Neural progenitor cell (in vitro differentiated cells): ENCODE results near the gene MAN2A2. TPM values are rescaled to one million over a fixed set of nuclear protein-coding genes. Genes with fewer than 3 reads are reported as not detected.

ENCODE experiments used
- DNase-seq: peaks from one replicate; pipeline ENCODE4 v3.0.0-alpha.2; 2016; ENCODE audit warnings: low spot score
- H2AFZ ChIP-seq: fragments of 200-600 bp; sonication (generic); replicated peaks from 2 replicates; pipeline ENCODE4 v1.6.1; 2016; ENCODE audit warnings: antibody characterized with exemption
- H3F3A ChIP-seq: fragments of 200-600 bp; sonication (generic); 2 replicates; pipeline ENCODE4 v1.6.1; 2016; ENCODE audit warnings: antibody characterized with exemption, low read depth
- H3K27ac ChIP-seq: fragments of 200-600 bp; sonication (generic); 2 replicates; pipeline ENCODE4 v1.5.1; 2016; ENCODE audit warnings: mild to moderate bottlenecking
- H3K27me3 ChIP-seq: fragments of 200-600 bp; sonication (generic); 2 replicates; pipeline ENCODE4 v1.6.1; 2016; ENCODE audit warnings: mild to moderate bottlenecking, moderate library complexity
- H3K36me3 ChIP-seq: fragments of 200-600 bp; sonication (generic); 2 replicates; pipeline ENCODE4 v1.5.1; 2016
- H3K4me1 ChIP-seq: fragments of 200-600 bp; sonication (generic); 2 replicates; pipeline ENCODE4 v1.6.1; 2016; ENCODE audit warnings: mixed run types
- H3K4me2 ChIP-seq: fragments of 200-600 bp; sonication (generic); 2 replicates; pipeline ENCODE4 v1.6.1; 2016
- H3K4me3 ChIP-seq: fragments of 200-600 bp; sonication (generic); 2 replicates; pipeline ENCODE4 v1.5.1; 2016
- H3K79me2 ChIP-seq: fragments of 200-600 bp; sonication (generic); 2 replicates; pipeline ENCODE4 v1.6.1; 2016; ENCODE audit warnings: low read depth
- H3K9ac ChIP-seq: fragments of 200-600 bp; sonication (generic); 2 replicates; pipeline ENCODE4 v1.6.1; 2016
- H3K9me3 ChIP-seq: fragments of 200-600 bp; sonication (generic); 2 replicates; pipeline ENCODE4 v1.5.1; 2016; ENCODE audit warnings: low read depth
- H4K20me1 ChIP-seq: fragments of 200-600 bp; sonication (generic); 2 replicates; pipeline ENCODE4 v1.6.1; 2016; ENCODE audit warnings: low read depth
- H3K27ac Mint-ChIP-seq: 3 replicates; pipeline ENCODE4 v1.8.0; 2021; ENCODE audit warnings: mixed read lengths
- H3K27me3 Mint-ChIP-seq: 2 replicates; pipeline ENCODE4 v1.8.0; 2022; ENCODE audit warnings: low read depth, mild to moderate bottlenecking, inconsistent platforms, moderate library complexity, mixed read lengths; ENCODE audit not compliant: insufficient read depth
- H3K36me3 Mint-ChIP-seq: 3 replicates; pipeline ENCODE4 v1.8.0; 2021; ENCODE audit warnings: mixed read lengths
- H3K4me1 Mint-ChIP-seq: 3 replicates; pipeline ENCODE4 v1.8.0; 2021; ENCODE audit warnings: mixed read lengths
- H3K4me3 Mint-ChIP-seq: 3 replicates; pipeline ENCODE4 v1.8.0; 2021; ENCODE audit warnings: mild to moderate bottlenecking, moderate library complexity, mixed read lengths
- H3K9me3 Mint-ChIP-seq: 3 replicates; pipeline ENCODE4 v1.8.0; 2020; ENCODE audit warnings: mixed read lengths
- EZH2 ChIP-seq: fragments of 200-600 bp; sonication (generic); IDR thresholded peaks from 2 replicates; pipeline ENCODE4 v1.6.1; 2017; ENCODE audit warnings: antibody characterized with exemption, mild to moderate bottlenecking, moderate library complexity
- EZH2phosphoT487 ChIP-seq: fragments of 200-600 bp; sonication (generic); IDR thresholded peaks from 2 replicates; pipeline ENCODE4 v1.6.1; 2017; ENCODE audit warnings: antibody characterized with exemption
- total RNA-seq: library from RNA; depleted of rRNA; stranded (reverse); fragments of >200 nt; gene quantifications from 2 replicates; pipeline ENCODE4 v1.2.3, GENCODE V29; 2015; ENCODE audit warnings: low replicate concordance
- TF ChIP-seq, protein P1 (sequence below): fragments of 200-600 bp; sonication (generic); IDR thresholded peaks from 2 replicates; pipeline ENCODE4 v1.5.1; 2017; ENCODE audit warnings: antibody characterized with exemption, mild to moderate bottlenecking

The MAN2A2 gene
- total RNA-seq, 1 donor from 2014 or later: 7.0 TPM

DNA sequence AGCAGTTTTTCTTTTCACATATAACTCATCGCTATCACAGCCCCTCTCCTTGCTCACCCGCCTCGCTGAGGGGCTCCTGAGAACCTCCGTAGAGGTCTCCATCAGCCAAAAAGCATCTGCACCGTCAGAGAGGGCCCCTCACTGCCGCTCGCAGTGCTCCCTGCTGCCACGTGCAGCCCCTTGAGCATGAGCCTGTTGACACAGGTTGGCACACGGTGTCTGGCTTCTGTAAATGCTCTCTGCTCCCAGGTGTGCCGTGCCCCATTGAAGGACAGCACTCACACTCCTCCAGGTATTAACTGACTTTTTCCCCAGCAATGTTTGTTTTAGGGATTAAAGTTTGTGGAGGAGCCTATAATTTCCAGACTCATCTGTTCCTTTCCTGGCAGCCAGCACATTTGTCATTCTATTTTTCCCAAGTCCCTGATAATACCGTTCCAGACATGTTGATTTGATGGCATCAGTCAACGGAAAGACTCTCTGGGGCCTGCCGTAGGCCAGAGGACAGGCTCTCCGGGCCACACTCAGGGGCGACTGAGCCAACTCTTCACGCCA, 36.9 kb upstream of the MAN2A2 start:
- no peak overlapping the region for H3K4me3 ChIP-seq
- peaks cover 9% of the 10 kb centered on the region for H3K27me3 Mint-ChIP-seq
- H3F3A ChIP-seq: peaks cover 24% of the 10 kb centered on the region
- H3K36me3 ChIP-seq: no peaks in the 10 kb centered on the region
- no peaks in the 10 kb centered on the region for H3K9me3 ChIP-seq
- no peak overlapping the region for H3K4me2 ChIP-seq
- no peaks in the 10 kb centered on the region for H4K20me1 ChIP-seq
- H3K27me3 ChIP-seq: no peaks in the 10 kb centered on the region
- H3K79me2 ChIP-seq: no peaks in the 10 kb centered on the region
- TF ChIP-seq EZH2phosphoT487 (no peak), EZH2 (no peak)
- TF ChIP-seq, protein P1, sequence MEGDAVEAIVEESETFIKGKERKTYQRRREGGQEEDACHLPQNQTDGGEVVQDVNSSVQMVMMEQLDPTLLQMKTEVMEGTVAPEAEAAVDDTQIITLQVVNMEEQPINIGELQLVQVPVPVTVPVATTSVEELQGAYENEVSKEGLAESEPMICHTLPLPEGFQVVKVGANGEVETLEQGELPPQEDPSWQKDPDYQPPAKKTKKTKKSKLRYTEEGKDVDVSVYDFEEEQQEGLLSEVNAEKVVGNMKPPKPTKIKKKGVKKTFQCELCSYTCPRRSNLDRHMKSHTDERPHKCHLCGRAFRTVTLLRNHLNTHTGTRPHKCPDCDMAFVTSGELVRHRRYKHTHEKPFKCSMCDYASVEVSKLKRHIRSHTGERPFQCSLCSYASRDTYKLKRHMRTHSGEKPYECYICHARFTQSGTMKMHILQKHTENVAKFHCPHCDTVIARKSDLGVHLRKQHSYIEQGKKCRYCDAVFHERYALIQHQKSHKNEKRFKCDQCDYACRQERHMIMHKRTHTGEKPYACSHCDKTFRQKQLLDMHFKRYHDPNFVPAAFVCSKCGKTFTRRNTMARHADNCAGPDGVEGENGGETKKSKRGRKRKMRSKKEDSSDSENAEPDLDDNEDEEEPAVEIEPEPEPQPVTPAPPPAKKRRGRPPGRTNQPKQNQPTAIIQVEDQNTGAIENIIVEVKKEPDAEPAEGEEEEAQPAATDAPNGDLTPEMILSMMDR: no peak
- no peak overlapping the region for H3K9ac ChIP-seq
- no peak for DNase-seq
- no peak overlapping the region for H2AFZ ChIP-seq
- peaks cover 31% of the 10 kb centered on the region for H3K4me1 Mint-ChIP-seq
- no peak overlapping the region for H3K27ac ChIP-seq
- no peak overlapping the region for H3K27ac Mint-ChIP-seq
- peaks cover 2% of the 10 kb centered on the region for H3K36me3 Mint-ChIP-seq
- no peaks in the 10 kb centered on the region for H3K9me3 Mint-ChIP-seq
- H3K4me1 ChIP-seq: peaks cover 15% of the 10 kb centered on the region
- H3K4me3 Mint-ChIP-seq: no peak overlapping the region

DNA sequence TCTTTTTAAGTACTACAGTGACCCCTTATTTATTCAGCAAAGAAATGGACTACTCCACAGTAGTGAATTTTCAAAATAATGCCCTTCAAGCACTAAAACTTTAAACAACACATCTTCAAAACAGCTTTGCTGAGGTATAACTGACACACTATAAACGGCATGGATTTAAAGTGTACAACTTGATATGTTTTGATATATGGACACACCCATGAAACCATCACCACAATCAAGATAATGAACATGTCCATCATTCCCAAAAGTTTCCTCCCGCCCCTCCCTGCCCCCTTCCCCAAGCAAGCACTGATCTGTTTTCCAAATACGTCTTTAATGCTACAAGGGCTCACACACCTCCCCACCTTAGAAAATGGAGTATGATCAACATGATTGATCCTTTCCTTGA, 36.3 kb upstream of the MAN2A2 start:
- TF ChIP-seq EZH2phosphoT487 (no peak), EZH2 (no peak)
- TF ChIP-seq, protein P1: no peak
- no peaks in the 10 kb centered on the region for H3K27me3 ChIP-seq
- H3K36me3 ChIP-seq: no peaks in the 10 kb centered on the region
- Mint-ChIP-seq H3K27me3 (peaks cover 9% of the 10 kb centered on the region), H3K4me1 (peaks cover 31% of the 10 kb centered on the region), H3K9me3 (no peaks in the 10 kb centered on the region), H3K4me3 (no peak overlapping the region), H3K27ac (no peak overlapping the region), H3K36me3 (peaks cover 2% of the 10 kb centered on the region)
- H3K4me3 ChIP-seq: no peak overlapping the region
- H3K79me2 ChIP-seq: no peaks in the 10 kb centered on the region
- DNase-seq: no peak
- H3K9me3 ChIP-seq: no peaks in the 10 kb centered on the region
- H3K4me1 ChIP-seq: peaks cover 15% of the 10 kb centered on the region
- H3F3A ChIP-seq: peaks cover 26% of the 10 kb centered on the region
- no peak overlapping the region for H3K9ac ChIP-seq
- no peaks in the 10 kb centered on the region for H4K20me1 ChIP-seq
- H2AFZ ChIP-seq: no peak overlapping the region
- no peak overlapping the region for H3K4me2 ChIP-seq
- no peak overlapping the region for H3K27ac ChIP-seq

DNA sequence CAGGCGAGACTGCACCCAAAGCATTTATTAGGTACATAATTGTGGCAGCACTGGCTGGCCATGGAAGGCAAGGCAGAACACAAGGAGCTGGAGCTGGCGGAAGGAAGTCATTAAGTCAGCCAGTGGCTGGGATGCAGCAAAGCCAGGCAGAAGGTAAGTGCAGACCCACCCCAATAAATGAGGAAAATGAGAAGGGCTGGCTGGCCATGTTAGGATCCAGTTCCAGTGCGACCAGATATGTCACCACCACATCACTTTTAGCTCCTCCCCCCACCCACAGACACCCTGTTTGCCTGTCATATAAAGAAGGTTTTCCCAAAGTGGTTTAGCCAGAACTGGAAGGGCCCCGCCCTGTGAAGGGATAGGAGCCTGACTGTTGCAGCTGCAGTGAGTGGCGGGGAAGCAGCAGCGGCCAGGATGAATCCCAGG, 34.8 kb upstream of the MAN2A2 start, which contains the start of gene FURIN:
Gene FURIN, plus strand, starts transcription at position 328 of the 429 bp plus-strand sequence. CDS start 7,153 bp downstream, outside the sequence.
- peak within 1 kb of the TSS; percentile 12 for H3K4me2 ChIP-seq

More for the DNA sequence above, 34.8 kb upstream of the MAN2A2 start, which contains the start of gene FURIN:
- H3K27me3 Mint-ChIP-seq: peaks cover 8% of the 10 kb centered on the region
- H3K4me3 Mint-ChIP-seq: peak within 1 kb of the TSS; percentile 41
- peaks cover 7% of the 10 kb centered on the region for H4K20me1 ChIP-seq
- no peak for TF ChIP-seq EZH2phosphoT487
- TF ChIP-seq, protein P1: no peak
- TF ChIP-seq EZH2: no peak
- peaks cover 2% of the 10 kb centered on the region for H3K36me3 Mint-ChIP-seq
- H3K9ac ChIP-seq: no peak within 1 kb of the TSS
- H3K79me2 ChIP-seq: peaks cover 4% of the 10 kb centered on the region
- no peak within 1 kb of the TSS for H3K27ac ChIP-seq
- H3K27ac Mint-ChIP-seq: no peak within 1 kb of the TSS
- H3K4me1 ChIP-seq: peaks cover 28% of the 10 kb centered on the region
- H3K4me3 ChIP-seq: no peak within 1 kb of the TSS
- no peaks in the 10 kb centered on the region for H3K9me3 ChIP-seq
- peaks cover 36% of the 10 kb centered on the region for H3F3A ChIP-seq
- peaks cover 39% of the 10 kb centered on the region for H3K4me1 Mint-ChIP-seq
- no peak for DNase-seq
- H3K36me3 ChIP-seq: no peaks in the 10 kb centered on the region
- H3K9me3 Mint-ChIP-seq: no peaks in the 10 kb centered on the region
- no peaks in the 10 kb centered on the region for H3K27me3 ChIP-seq
- H2AFZ ChIP-seq: no peak within 1 kb of the TSS
